MG63 (cell line): ENCODE data around the gene TASP1. TPM values are rescaled to one million over a fixed set of nuclear protein-coding genes. Genes with fewer than 3 reads are reported as not detected.

Source experiments
- DNase-seq: peaks from one replicate; pipeline ENCODE4 v3.0.0-alpha.2; 2020
- H3K27me3 ChIP-seq: fragments of 250-450 bp; sonication (Bioruptor Pico); 2 replicates; pipeline ENCODE4 v1.5.1; 2020; ENCODE audit warnings: mild to moderate bottlenecking, moderate library complexity
- H3K36me3 ChIP-seq: fragments of 250-450 bp; sonication (Bioruptor Pico); 2 replicates; pipeline ENCODE4 v1.5.1; 2020; ENCODE audit warnings: mild to moderate bottlenecking, moderate library complexity
- H3K4me3 ChIP-seq: fragments of 250-450 bp; sonication (Bioruptor Pico); 2 replicates; pipeline ENCODE4 v1.5.1; 2020; ENCODE audit warnings: mild to moderate bottlenecking, moderate library complexity
- H3K9me3 ChIP-seq: fragments of 250-450 bp; sonication (Bioruptor Pico); 2 replicates; pipeline ENCODE4 v1.5.1; 2020; ENCODE audit warnings: mild to moderate bottlenecking, moderate library complexity
- total RNA-seq: library from RNA; depleted of rRNA; stranded (reverse); fragments of >200 nt; shearing (Covaris generic); gene quantifications from 2 replicates; pipeline ENCODE4 v1.2.3, GENCODE V29; 2014; ENCODE audit warnings: low replicate concordance; rRNA removed

Gene TASP1
- total RNA-seq, 1 experiment from 2014 or later: 8.3 TPM

DNA sequence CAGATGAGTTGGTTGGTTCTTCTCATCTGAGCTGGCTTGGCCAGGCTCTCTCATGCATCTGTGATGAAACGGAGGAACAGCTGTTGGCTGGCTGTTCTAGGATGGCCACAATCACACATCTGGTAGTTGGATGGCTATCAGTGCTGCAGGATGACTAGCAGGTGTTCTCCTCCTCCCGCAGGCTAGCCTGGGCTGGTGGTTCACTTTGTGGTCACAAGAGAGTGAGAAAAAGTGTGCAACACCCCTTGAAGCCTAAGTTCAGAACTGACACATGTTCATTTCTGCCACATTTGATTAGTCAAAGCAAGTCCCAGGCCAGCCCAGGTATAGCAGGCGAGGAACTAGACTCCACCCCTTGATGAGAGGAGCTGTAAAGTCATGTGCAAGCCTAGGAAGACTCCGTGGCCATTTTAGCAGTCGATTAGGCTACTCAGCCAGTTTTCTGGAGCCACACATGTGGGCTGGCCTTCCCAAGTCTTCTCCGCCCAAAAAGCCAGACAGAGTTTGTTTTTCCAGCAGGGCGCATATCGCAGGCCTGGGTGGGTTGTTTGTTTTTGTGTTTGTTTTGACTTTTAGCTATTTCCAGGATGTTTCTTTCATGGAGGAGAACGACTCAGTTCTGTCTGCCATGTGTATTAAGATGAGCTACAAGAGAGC is 296.9 kb downstream of the TASP1 start:
- no peak for DNase-seq
- H3K9me3 ChIP-seq: no peaks in the 10 kb centered on the region
- no peaks in the 10 kb centered on the region for H3K27me3 ChIP-seq
- no peak overlapping the region for H3K4me3 ChIP-seq
- H3K36me3 ChIP-seq: no peaks in the 10 kb centered on the region

DNA sequence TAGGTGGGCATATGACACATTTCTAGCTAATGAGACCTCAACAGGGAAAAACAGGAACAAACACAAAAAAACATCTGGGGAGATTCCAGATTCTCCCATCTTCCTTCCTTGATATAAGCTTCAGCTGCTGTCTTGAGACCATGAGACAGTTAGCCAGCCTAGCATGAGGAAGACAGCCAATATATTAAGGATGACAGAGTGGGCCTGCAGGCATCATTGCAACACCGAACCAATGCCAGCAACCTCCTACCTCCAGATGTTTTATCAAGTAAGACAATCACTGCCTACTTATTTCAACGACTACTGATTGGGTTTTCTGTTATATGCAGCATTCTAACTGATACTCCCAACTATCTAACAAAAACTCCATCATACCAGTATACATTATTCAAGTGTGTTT is 298.6 kb downstream of the TASP1 start:
- DNase-seq: no peak
- H3K9me3 ChIP-seq: no peaks in the 10 kb centered on the region
- no peak overlapping the region for H3K4me3 ChIP-seq
- H3K36me3 ChIP-seq: no peaks in the 10 kb centered on the region
- H3K27me3 ChIP-seq: no peaks in the 10 kb centered on the region

Other genes with a start within 250 kb of the TASP1 start
- 5.9 and 21.6 TPM in 2 replicates for gene ESF1, start 146.0 kb upstream of the TASP1 start, total RNA-seq
- 39.2 and 48.8 TPM in 2 replicates for gene NDUFAF5, start 146.1 kb upstream of the TASP1 start, total RNA-seq